GM19438 (cell line): ENCODE data around the gene OSBPL6.
"Not testable (repeated sequence)": the region's sequence is repeated elsewhere in the genome, so short reads cannot be mapped to it uniquely, and the experiment has no call there.

Source experiments
- ATAC-seq: cut with Tn5 transposase; IDR thresholded peaks from one replicate; pipeline ENCODE4 v1.9.1; 2021; ENCODE audit warnings: low read depth; ENCODE audit not compliant: unreplicated experiment

OSBPL6 gene

DNA sequence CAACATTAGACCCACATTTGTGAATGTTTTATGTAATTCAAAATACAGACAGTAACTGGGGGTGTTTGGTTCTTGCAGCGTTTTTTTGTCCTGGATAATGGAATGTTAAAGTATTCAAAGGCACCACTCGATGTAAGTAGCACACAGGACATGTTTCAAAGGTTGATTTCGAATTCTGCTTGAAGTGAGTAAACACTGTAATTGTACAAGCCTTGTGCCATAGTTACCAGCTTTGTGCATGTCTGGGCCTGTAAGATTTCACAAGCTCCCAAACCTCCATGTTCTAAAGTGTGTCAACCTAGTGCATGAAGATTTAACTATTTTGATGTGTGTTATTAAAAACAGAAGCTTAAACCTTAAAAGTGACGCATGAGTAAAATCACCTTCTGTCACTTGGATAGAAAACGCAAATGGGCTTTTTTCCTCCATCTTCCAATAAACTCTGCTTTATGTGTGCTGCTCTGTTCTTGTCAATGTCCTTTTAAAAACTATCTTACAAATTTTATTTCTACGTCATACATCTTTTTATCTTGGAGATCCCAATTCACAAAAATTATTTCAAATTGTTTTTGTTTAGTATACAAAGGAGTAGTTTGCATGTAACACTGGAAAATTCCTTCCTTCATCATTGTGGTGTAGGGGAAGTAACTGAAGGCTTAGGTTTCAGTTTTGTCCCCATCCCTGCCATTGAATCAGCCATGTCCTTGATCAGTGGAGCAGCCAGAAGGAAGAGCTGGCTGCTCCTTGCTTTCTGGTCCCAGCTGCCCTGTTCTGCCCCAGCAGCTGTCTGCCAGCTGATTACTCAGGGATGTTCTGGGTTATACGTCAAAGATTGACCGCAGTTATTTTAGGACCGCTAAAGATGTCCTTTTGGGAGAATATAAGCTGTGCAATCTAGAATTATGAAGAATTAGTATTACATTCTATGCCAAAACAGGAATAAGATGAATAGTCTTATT, 137.4 kb downstream of the OSBPL6 start:
- ATAC-seq = no peak

DNA sequence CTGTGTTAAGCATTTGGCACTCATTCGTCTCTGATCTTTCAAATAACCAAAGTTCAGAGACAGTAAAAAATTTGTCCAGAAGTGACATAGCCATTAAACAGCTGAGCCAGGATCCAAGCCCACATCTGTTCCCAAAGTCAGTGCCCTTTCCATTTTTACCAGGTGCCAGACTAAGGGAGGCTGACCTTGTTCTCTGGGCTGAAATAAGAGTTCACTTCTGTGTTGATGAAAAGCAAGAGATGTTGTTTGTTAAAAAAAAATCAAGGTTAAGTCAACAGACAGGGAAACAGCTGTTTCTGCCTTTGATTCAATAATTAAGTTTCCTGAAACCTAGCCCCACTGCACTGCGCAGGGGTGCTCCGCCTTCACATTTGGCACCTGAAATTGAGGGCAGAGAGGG, 139.5 kb downstream of the OSBPL6 start:
- ATAC-seq = no peak

DNA sequence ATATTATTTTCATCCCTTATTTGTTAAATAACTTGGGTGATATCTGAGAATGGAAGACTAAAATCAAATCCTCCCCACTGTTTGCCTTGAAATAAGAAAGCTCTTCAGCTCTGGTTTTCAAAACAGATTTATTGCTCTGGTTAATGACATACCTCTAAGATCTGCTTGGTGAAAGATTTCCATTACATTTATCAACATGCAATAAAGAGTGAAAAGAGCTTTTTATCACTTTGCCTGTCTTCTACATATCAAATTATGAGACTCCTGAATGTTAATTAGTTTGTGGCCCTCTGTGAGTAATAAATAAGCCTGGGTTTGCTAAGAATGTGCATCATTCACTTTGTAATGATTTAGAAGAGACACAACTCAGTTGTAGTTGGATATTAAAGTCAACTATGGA, 140.9 kb downstream of the OSBPL6 start:
- no peak for ATAC-seq

GRCh38 chr2:178344121-178344520, 149.8 kb downstream of the OSBPL6 start:
- no peak for ATAC-seq

DNA sequence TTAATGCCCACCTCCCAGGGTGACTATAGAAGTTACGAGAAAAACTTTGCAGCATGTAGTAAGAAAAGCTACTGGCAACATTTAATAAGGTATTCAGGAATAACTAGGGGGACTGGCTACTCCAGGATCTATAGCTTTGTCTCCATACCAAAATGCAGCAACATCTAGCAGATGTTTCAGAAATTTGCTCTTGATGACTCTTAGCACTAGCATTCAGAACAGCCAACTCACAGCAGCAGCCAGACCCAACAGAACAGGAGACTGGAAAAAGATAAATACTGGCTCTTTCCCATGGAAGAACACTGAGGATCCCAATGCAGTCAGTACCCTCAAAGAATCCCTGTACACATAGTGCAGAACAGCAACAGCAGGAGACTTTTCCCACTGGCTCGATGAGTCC, 151.6 kb downstream of the OSBPL6 start:
- ATAC-seq = no peak

- no peak for ATAC-seq
Observed at GRCh38 chr2:178350051-178350450, 155.7 kb downstream of the OSBPL6 start.

DNA sequence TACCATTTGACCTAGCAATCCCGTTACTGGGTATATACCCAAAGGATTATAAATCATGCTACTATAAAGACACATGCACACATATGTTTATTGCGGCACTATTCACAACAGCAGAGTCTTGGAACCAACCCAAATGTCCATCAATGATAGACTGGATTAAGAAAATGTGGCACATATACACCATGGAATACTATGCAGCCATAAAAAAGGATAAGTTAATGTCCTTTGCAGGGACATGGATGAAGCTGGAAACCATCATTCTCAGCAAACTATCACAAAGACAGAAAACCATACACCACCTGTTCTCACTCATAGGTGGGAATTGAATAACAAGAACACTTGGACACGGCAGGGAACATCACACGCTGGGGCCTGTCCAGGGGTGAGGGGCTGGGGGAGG, 163.4 kb downstream of the OSBPL6 start:
- ATAC-seq = not testable (repeated sequence)

- ATAC-seq = no peak
Observed at GRCh38 chr2:178359192-178359912, 165.0 kb downstream of the OSBPL6 start.

GRCh38 chr2:178361588-178361987, 167.3 kb downstream of the OSBPL6 start:
- ATAC-seq = no peak

GRCh38 chr2:178363252-178363651, 168.9 kb downstream of the OSBPL6 start:
- no peak for ATAC-seq

DNA sequence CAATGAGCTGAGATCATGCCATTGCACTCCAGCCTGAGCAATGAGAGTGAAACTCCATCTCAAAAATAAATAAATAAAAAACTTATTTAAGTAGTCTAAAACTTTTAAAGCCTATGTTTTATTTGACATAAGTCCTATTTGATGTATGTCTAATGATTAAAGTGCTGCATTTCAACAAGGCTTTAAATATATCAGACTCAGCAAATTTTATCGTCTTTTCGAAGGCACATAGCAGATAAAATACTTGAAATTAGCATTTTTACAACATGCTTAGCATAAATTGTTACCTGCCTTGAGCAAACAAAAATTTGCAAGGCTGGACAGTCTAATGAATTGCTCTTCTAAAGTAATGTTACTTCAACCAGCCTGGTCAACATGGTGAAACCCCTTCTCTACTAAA, 170.8 kb downstream of the OSBPL6 start:
- ATAC-seq = no peak

- no peak for ATAC-seq
Observed at GRCh38 chr2:178366412-178366811, 172.1 kb downstream of the OSBPL6 start.

- no peak for ATAC-seq
Observed at GRCh38 chr2:178367344-178367743, 173.0 kb downstream of the OSBPL6 start.

GRCh38 chr2:178374865-178375264, 180.6 kb downstream of the OSBPL6 start:
- ATAC-seq = no peak

GRCh38 chr2:178377046-178377445, 182.7 kb downstream of the OSBPL6 start:
- ATAC-seq = no peak

- ATAC-seq = no peak
Observed at GRCh38 chr2:178379162-178380004, 185.1 kb downstream of the OSBPL6 start.

- ATAC-seq = no peak
Observed at GRCh38 chr2:178380763-178381162, 186.5 kb downstream of the OSBPL6 start.

- ATAC-seq = no peak
Observed at GRCh38 chr2:178383718-178384117, 189.4 kb downstream of the OSBPL6 start.

DNA sequence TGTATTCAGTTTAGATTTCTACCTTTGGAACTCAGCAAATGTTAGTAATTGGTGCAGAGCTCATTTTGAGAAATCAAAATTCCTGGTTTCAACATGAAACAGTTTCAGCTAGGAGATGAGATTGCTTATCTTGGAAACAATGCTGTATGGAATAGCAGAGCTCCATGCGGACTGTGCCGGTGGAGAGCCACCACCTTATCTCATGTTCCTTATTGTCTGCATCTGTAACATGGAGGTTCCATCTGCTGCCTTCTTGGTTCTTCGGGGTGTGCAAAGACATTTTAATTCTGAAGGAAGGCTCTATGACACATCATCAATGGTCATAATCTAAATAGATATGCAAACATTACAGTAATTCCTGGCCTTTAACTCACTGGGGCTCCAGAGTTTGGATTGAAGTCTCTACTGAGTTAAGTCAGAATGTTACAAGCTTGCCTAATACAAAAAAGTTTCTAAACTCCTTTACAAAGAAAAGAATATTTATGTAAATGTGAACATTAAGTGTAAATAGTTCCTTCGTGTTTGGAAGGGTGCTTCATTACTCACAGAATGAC, 191.4 kb downstream of the OSBPL6 start:
- no peak for ATAC-seq

DNA sequence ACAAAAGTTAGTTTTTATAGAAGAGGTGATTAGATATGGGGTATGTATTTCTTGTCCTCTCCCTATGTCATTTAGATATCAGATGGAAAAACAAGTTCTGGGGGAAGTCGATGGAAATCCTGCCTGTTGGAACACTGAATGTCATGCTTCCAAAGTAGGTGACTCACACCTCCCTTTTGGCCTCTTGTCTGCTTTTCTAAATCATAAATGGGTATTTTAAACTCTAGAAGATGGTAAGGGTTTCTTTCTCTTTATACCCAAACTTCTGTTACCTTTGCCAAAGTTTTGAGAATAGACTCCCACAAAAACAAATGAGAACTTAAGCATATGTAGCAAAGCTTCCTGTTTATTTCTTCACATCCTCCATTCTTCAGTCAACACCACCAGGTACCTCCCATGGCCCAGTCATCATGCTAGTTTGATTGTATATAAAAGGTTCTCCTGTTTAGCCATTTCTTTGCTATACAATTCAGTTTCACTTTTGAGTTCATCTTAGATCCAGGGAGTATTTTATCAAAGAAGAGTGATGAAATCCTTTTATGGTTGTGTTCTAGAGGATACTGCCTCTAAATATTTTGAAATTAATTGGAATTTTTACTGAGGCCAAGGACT, 192.8 kb downstream of the OSBPL6 start:
- ATAC-seq = no peak
